A549 (cell line): Measurements from ENCODE around the gene PUS1. TPM values are rescaled to one million over a fixed set of nuclear protein-coding genes. Genes with fewer than 3 reads are reported as not detected.
"Not testable (repeated sequence)": the region's sequence is repeated elsewhere in the genome, so short reads cannot be mapped to it uniquely, and the experiment has no call there.

ENCODE experiments used
- ATAC-seq, 2 experiments: fragments of 200-7000 bp in 1 of 2; fragments of >200 bp in 1 of 2; cut with Nextera tagmentation in 1 of 2; cut with Tn5 transposase in 1 of 2; 3 replicates each; pipeline versions ENCODE4 v1.8.0 to v1.9.1; 2018 to 2020; ENCODE audit warnings: mild to moderate bottlenecking in 1 of 2, moderate library complexity in 1 of 2
- CTCF ChIA-PET: fragments of 300-600 bp; sonication (Branson Sonifier 250); formaldehyde crosslinking; extraction: SDS; loops from one replicate; lab custom pipeline; 2021; ENCODE audit warnings: antibody characterized with exemption, inconsistent platforms; lab: Yijun Ruan, JAX
- POLR2A ChIA-PET: fragments of 350-600 bp; formaldehyde crosslinking; extraction: SDS; loops from one replicate; lab custom pipeline; 2021; ENCODE audit warnings: antibody characterized with exemption, inconsistent platforms; lab: Yijun Ruan, JAX
- DNase-seq, 2 experiments: peaks; one replicate each; pipeline versions ENCODE4 v3.0.0 to v3.0.0-alpha.2; 2011 to 2016; ENCODE audit warnings: low read depth in 1 of 2, low spot score in 1 of 2
- FAIRE-seq: peaks from 2 replicates; lab custom pipeline; 2011; peaks lifted over from hg19 to GRCh38; lab: Jason Lieb, UNC
- H3K27ac ChIP-seq, 2 experiments: fragments of >200 bp; sonication (Bioruptor Twin); formaldehyde crosslinking; 3 replicates each; pipeline ENCODE4 v1.5.1; 2016 to 2017
- H3K4me1 ChIP-seq: fragments of >200 bp; sonication (Bioruptor Twin); formaldehyde crosslinking; 3 replicates; pipeline ENCODE4 v1.6.1; 2016
- H3K4me2 ChIP-seq: fragments of >200 bp; sonication (Bioruptor Twin); formaldehyde crosslinking; 3 replicates; pipeline ENCODE4 v1.6.1; 2016
- H3K4me3 ChIP-seq: fragments of >200 bp; sonication (Bioruptor Twin); formaldehyde crosslinking; 3 replicates; pipeline ENCODE4 v1.5.1; 2016
- H3K9me3 ChIP-seq: fragments of >200 bp; sonication (Bioruptor Twin); formaldehyde crosslinking; 3 replicates; pipeline ENCODE4 v1.6.1; 2016
- CBX8 ChIP-seq: fragments of 200-600 bp; sonication (generic); IDR thresholded peaks from 2 replicates; pipeline ENCODE4 v1.6.1; 2016
- CHD4 ChIP-seq: fragments of 200-600 bp; sonication (generic); IDR thresholded peaks from 2 replicates; pipeline ENCODE4 v1.6.1; 2016; ENCODE audit warnings: antibody characterized with exemption, mild to moderate bottlenecking, borderline replicate concordance
- EHF ChIP-seq: fragments of 250-450 bp; sonication (Bioruptor Pico); IDR thresholded peaks from 2 replicates; pipeline ENCODE4 v1.5.0; 2020; ENCODE audit warnings: mild to moderate bottlenecking
- FOSB ChIP-seq: fragments of 250-450 bp; sonication (Bioruptor Pico); IDR thresholded peaks from 2 replicates; pipeline ENCODE4 v1.5.0; 2020; ENCODE audit warnings: mild to moderate bottlenecking, moderate library complexity
- HES2 ChIP-seq: fragments of >200 bp; sonication (Bioruptor Twin); formaldehyde crosslinking; IDR thresholded peaks from 2 replicates; pipeline ENCODE4 v1.6.1; 2016
- HMGXB4 ChIP-seq: fragments of 250-450 bp; sonication (Bioruptor Pico); IDR thresholded peaks from 2 replicates; pipeline ENCODE4 v1.5.0; 2021; ENCODE audit warnings: mild to moderate bottlenecking, moderate library complexity, borderline replicate concordance
- HOXA7 ChIP-seq: fragments of 250-450 bp; sonication (Bioruptor Pico); IDR thresholded peaks from 2 replicates; pipeline ENCODE4 v1.5.0; 2020; ENCODE audit warnings: mild to moderate bottlenecking, moderate library complexity
- HOXB5 ChIP-seq: fragments of 250-450 bp; sonication (Bioruptor Pico); IDR thresholded peaks from 2 replicates; pipeline ENCODE4 v1.5.0; 2020; ENCODE audit warnings: mild to moderate bottlenecking, moderate library complexity
- MAZ ChIP-seq: fragments of 150-350 bp; IDR thresholded peaks from 2 replicates; pipeline ENCODE4 v1.6.1; 2014; ENCODE audit warnings: antibody characterized with exemption, low read depth, low read length, borderline replicate concordance
- NFE2L2 ChIP-seq: fragments of 150-350 bp; conservative IDR thresholded peaks from 2 replicates; pipeline ENCODE4 v1.6.1; 2014; ENCODE audit warnings: low read length
- RAD21 ChIP-seq, 2 experiments: fragments of >200 bp in 1 of 2; sonication (Bioruptor Twin) in 1 of 2; formaldehyde crosslinking in 1 of 2; IDR thresholded peaks in 1 of 2; conservative IDR thresholded peaks in 1 of 2; 2 replicates in 1 of 2; 3 replicates in 1 of 2; pipeline ENCODE4 v1.6.1; 2012 to 2018; ENCODE audit warnings: inconsistent platforms in 1 of 2
- RARB ChIP-seq: fragments of 250-450 bp; sonication (Bioruptor Pico); IDR thresholded peaks from 2 replicates; pipeline ENCODE4 v1.8.0; 2021; ENCODE audit warnings: mild to moderate bottlenecking, moderate library complexity
- TP53 ChIP-seq: fragments of 250-450 bp; sonication (Bioruptor Pico); IDR thresholded peaks from 2 replicates; pipeline ENCODE4 v1.5.0; 2021; ENCODE audit warnings: mild to moderate bottlenecking, moderate library complexity
- ZFP36 ChIP-seq: fragments of 450-650 bp; IDR thresholded peaks from 2 replicates; pipeline ENCODE4 v1.6.1; 2014; ENCODE audit warnings: borderline replicate concordance; ENCODE audit not compliant: partially characterized antibody
- ZNF302 ChIP-seq: fragments of 250-450 bp; sonication (Bioruptor Pico); IDR thresholded peaks from 2 replicates; pipeline ENCODE4 v1.9.0; 2021; ENCODE audit warnings: inconsistent platforms, mild to moderate bottlenecking, moderate library complexity
- ZSCAN20 ChIP-seq: fragments of 250-450 bp; sonication (Bioruptor Pico); IDR thresholded peaks from 2 replicates; pipeline ENCODE4 v1.8.0; 2022; ENCODE audit warnings: mild to moderate bottlenecking, moderate library complexity
- WGBS: methylation state at CpG from one replicate; pipeline ENCODE4 v1.1.6; 2017; ENCODE audit errors: missing lambda C conversion rate; 5-methylcytosine and 5-hydroxymethylcytosine counted together
- polyA plus RNA-seq, 4 experiments: library from polyadenylated mRNA; depleted of rRNA in 3 of 4; stranded (reverse); fragments of >200 nt; fragmentation: RNase III in 1 of 4; extraction: RNeasy Plus Mini Kit Qiagen cat#74134 plus additional on column Dnase treatment in 1 of 4; gene quantifications; 2 replicates in 3 of 4; 3 replicates in 1 of 4; pipeline ENCODE4 v1.2.3, GENCODE V29; 2011 to 2017
- TF ChIP-seq, protein P1 (sequence below): IDR thresholded peaks from 2 replicates; pipeline ENCODE4 v1.6.1; 2012; ENCODE audit warnings: low read depth, borderline replicate concordance

PUS1 gene
- polyA plus RNA-seq, 2 of the 4 experiments (the other 2 are of a cell fraction) = 51.1 to 62.8 TPM

DNA sequence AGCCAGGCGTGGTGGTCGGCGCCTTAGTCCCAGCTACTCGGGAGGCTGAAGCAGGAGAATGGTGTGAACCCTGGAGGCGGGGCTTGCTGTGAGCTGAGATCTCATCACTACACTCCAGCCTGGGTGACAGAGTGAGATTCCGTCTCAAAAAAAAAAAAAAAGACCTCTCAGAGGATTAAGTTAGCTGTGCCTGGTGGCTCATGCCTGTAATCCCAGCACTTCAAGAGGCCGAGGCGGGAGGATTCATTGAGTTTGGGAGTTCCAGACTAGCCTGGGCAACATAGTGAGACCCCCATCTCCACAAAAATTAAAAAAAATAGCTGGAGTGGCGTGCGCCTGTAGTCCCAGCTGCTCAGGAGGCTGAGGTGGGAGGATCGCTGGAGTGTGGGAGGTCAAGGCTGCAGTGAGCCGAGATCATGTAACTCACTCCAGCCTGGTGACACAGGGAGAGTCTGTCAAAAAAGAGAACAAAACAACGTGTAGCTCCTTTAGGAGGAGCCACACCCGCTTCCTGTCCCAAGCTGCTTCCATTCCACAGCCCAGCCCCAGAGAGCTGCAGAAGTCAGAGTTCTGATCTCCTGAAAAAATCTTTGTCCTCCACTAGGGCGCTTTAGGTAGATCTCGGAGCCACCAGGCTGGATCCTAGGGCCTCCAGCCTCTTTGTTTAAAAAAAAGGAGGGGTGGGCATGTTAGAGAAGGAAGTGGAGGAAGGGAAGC, 46.1 kb upstream of the PUS1 start:
- CTCF ChIA-PET = interaction anchor here (1.0 to 1.7 kb wide), 2 partner anchors 10 to 13 kb away, joined by 4 to 7 read pairs; no protein-coding TSS in a partner anchor
- Histone ChIP-seq H3K9me3 (peaks cover 13% of the 10 kb centered on the region), H3K4me1 (peaks cover 12% of the 10 kb centered on the region), H3K4me2 (peak overlapping the region; percentile 15; the same call in 1 of the 3 replicates), H3K4me3 (no peak overlapping the region), H3K27ac (peak overlapping the region; percentile 37 to 70; a peak in 5 of 6 replicates)
- TF ChIP-seq NFE2L2 = no peak
- TF ChIP-seq HOXA7 (CRISPR knock-in tag) = no peak
- TF ChIP-seq ZNF302 = no peak
- no peak for TF ChIP-seq CHD4
- TF ChIP-seq FOSB = no peak
- no peak for TF ChIP-seq HOXB5 (CRISPR knock-in tag)
- no peak for TF ChIP-seq MAZ
- no peak for TF ChIP-seq ZFP36
- no peak for TF ChIP-seq EHF (CRISPR knock-in tag)
- TF ChIP-seq HES2 = no peak
- TF ChIP-seq RARB (CRISPR knock-in tag) = no peak
- no peak for TF ChIP-seq CBX8
- no peak for TF ChIP-seq TP53 (CRISPR knock-in tag)
- no peak for TF ChIP-seq ZSCAN20 (CRISPR knock-in tag)
- 82% methylated on average over 16 of the region's 16 CpGs for WGBS
- DNase-seq = peak; percentile 38 to 59
- FAIRE-seq = no peak
- peak; percentile 87 to 90 for ATAC-seq
- POLR2A ChIA-PET = no interaction called here

GRCh38 chr12:131883521-131883900, 45.6 kb upstream of the PUS1 start:
- H3K4me2 ChIP-seq = peak overlapping the region; percentile 15; the same call in 1 of the 3 replicates
- WGBS = 84% methylated on average over 4 of the region's 4 CpGs
- peak in 1 of 2 experiments; percentile 2 for DNase-seq
- ChIA-PET POLR2A (no interaction called here), CTCF (interaction anchor here (1.0 to 1.7 kb wide), 2 partner anchors 10 to 13 kb away, joined by 4 to 7 read pairs; no protein-coding TSS in a partner anchor)
- H3K4me1 ChIP-seq = peaks cover 12% of the 10 kb centered on the region
- ATAC-seq = peak; percentile 47 to 74; a peak in 3 of 6 replicates
- FAIRE-seq = no peak
- TF ChIP-seq HES2 = no peak
- no peak for TF ChIP-seq HMGXB4
- TF ChIP-seq TP53 (CRISPR knock-in tag) = no peak
- no peak for TF ChIP-seq RAD21 (conservative IDR thresholded peaks at IDR 0.05 in 1 of 2, IDR thresholded peaks at IDR 0.05 in 1 of 2)
- TF ChIP-seq, protein P1, sequence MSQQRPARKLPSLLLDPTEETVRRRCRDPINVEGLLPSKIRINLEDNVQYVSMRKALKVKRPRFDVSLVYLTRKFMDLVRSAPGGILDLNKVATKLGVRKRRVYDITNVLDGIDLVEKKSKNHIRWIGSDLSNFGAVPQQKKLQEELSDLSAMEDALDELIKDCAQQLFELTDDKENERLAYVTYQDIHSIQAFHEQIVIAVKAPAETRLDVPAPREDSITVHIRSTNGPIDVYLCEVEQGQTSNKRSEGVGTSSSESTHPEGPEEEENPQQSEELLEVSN = no peak
- peak overlapping the region; percentile 37 to 70; a peak in 5 of 6 replicates for H3K27ac ChIP-seq
- H3K9me3 ChIP-seq = peaks cover 13% of the 10 kb centered on the region
- H3K4me3 ChIP-seq = no peak overlapping the region

DNA sequence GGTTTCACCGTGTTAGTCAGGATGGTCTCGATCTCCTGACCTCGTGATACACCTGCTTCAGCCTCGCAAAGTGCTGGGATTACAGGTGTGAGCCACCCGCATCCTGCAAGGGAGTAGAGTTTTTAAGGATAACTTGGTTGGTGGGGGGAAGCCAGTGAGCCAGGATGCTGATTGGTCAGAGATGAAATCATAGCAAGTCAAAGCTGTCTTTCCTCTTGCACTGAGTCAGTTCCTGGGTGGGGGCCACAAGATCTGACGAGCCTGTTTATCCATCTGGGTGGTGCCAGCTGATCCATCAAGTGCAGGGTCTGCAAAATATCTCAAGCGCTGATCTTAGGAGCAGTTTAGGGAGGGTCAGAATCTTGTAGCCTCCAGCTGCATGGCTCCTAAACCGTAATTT, 44.0 kb upstream of the PUS1 start:
- DNase-seq, POLR2A ChIA-PET, H3K4me2 ChIP-seq, CTCF ChIA-PET, H3K27ac ChIP-seq, ATAC-seq, FAIRE-seq, H3K4me3 ChIP-seq: not testable (repeated sequence)
- peaks cover 12% of the 10 kb centered on the region for H3K4me1 ChIP-seq
- WGBS = 88% methylated on average over 8 of the region's 8 CpGs
- peaks cover 13% of the 10 kb centered on the region for H3K9me3 ChIP-seq
